NCI-H748 (cell line): ENCODE data around the gene DLL4.

Experiments
- DNase-seq: peaks from one replicate; lab custom pipeline; 2025; ENCODE audit not compliant: unreplicated experiment; lab: John Stamatoyannopoulos, UW

DLL4 gene

GRCh38 chr15:40906091-40906990 is 22.8 kb upstream of the DLL4 start:
- peak; percentile 81 for DNase-seq

DNA sequence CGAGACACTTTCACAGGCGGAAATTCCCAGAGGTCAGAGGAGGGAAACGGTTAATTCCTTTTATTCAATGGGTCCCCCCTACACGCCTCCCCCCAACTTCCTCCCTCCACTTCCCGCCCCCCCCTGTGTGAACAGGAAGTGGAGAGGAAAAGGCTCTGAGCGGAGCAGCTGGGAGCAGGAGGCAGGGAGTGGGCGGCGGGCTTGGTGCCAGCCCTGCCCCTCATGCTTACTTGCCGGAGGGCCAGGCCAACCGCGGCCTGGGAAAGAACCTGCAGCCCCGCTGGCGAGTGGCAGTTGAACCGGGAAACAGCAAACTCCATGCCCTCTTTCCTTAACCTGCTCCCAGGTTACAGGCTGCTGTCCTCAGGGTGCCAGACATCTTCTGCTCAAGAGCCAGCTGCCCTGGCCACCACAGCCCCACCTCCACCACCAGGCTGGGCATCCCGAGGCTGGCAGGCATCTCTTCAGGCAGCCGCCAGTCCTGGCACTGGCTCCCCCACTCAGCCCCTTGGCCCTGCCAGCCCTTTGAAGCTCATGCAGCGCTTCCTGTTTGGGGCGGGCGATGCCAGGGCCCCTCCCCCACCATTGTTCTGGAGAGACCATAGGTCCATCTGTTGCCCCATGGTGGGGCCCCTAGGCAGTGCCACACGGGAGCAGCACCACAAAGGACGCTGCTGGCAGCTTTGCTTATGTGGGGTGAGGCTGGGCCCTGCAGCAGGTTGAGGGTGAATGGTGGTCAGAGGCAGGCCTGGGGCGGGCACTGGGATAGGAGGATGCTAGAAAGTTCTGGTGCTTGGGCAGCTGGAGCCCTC is 21.9 kb upstream of the DLL4 start:
- peak; percentile 23 for DNase-seq

GRCh38 chr15:40908095-40908494 is 21.0 kb upstream of the DLL4 start:
- DNase-seq: no peak

GRCh38 chr15:40909662-40910630 is 19.2 kb upstream of the DLL4 start:
- no peak for DNase-seq

DNA sequence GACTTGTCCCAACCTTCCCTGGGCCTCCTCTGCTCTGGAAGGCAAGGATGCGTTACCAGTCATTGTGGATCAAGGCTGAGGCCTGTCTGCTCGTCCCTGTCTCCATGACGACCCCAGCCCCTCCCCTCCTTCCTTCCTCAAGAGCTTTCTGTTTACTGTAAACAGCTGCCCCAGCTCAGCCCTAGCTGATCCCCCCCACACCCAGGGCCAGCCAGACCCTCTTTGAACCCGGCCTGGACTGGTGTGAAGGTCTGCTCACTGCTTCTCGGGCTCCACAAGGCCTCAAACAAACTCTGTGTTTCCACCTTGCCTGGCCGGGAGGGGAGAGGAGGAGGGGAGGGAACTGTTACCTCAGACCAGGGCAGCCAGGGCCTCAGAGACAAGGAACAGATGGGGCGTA is 18.0 kb upstream of the DLL4 start:
- DNase-seq: peak; percentile 38

DNA sequence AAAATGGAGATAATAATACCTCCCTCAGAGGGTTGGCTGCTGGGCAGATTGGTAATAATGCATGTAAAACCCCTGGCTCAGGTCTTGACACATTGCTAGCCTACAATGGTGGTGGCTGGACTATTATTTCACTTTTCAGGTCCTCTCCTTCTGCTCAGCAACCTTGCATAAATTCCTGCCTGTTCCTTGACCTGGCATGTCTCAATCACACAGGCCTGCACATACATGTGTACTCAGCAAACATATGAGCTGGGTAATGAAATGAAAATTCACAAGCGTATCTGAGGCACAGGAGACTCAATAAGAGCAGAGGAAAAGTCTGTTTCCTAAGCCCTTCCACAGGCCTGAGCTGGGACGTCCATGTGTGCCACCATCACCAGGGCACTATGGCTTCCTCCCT is 17.4 kb upstream of the DLL4 start:
- no peak for DNase-seq

DNA sequence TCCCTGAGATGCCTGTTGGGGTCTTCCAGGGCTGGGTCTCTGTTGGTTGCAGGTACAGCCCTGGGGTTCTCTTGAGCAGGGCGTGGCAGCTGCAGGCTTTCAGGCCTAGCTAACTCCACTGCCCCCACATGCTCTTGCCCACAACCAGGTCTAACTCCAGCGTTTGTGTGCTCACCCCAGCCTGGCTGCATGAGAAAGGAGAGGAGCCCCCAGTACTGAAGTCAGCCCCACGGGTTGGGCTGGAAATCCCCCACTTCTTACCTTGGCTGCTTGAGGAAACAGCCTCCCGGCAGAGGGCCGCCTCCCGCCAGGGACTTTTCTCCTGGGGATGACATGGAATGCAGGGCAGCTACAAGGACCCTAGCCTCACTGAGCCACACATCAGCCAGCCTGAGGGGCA is 16.7 kb upstream of the DLL4 start:
- no peak for DNase-seq

GRCh38 chr15:40914013-40914412 is 15.1 kb upstream of the DLL4 start:
- DNase-seq: no peak

DNA sequence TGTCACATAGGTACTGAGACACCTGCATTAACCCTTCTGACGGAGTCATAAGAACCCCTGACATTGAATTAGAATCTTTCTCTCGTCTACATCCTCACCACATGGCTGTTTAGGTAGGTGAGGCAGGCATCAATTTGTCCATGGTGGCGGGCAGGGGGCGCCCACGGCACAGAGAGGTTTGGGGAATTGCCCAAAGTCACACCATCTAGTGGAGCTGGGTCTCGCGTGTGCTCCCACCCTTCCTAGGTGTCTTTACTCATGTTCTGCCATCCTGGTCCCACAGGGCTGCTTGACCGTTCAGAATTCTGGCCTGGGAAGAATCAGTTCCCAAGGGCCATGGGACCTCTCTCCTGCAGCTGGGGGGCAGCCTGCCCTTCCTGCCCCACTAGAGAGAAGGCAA is 14.7 kb upstream of the DLL4 start:
- DNase-seq: no peak

- DNase-seq: no peak
These were observed 14.0 kb upstream of the DLL4 start for GRCh38 chr15:40915116-40915661.

DNA sequence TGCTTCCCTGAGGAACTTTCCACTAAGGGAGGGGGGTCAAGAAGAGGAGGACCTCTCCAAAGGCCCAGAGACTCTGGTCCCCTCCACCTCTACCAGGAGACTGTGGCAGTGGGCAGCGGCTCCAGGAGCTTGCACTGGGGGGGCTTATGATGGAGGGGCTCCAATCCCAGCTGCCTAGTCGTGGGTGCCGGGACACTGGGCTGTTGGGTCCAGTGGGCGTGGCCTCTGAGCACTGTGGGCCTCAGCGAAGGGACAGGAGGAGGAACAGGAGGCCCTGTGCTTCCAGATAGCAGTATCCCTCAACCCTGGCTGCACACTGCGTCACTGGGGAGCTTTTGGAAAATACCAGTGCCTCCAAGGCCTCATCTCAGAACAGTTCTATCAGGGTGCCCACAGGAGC is 13.5 kb upstream of the DLL4 start:
- no peak for DNase-seq

GRCh38 chr15:40917585-40917984 is 11.6 kb upstream of the DLL4 start:
- DNase-seq: no peak

DNA sequence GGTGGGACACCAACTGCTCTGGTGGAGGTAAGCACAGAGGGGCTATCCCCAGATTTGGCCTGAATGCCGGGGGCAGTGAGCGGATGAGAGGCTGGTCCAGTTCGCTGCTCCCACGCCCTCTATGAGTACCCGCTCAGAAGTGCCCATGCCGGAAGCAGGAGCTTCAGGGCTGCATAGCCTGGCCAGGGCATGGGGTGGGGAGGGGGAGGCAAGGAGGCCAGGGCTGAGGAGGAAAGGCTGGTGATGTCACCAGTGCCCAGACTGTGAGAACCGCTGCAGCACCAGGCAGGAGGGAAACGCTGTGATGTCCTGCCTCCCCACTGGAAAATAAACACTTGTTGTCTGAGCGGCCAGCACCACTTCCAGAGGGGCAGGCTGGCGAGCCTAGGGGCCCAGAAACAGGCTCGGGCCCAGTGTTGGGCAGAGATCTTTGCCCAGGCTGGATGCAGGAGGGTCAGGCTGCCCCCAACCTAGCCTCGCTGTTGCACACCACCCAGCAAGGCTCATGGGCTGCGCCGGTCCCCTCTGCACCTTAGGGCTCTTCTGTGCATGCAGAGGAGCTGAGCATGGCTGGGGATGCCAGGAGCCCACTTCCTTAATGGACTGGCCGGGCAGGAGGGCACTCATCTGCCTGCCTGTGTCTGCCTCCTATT is 10.9 kb upstream of the DLL4 start:
- DNase-seq: peak; percentile 83

DNA sequence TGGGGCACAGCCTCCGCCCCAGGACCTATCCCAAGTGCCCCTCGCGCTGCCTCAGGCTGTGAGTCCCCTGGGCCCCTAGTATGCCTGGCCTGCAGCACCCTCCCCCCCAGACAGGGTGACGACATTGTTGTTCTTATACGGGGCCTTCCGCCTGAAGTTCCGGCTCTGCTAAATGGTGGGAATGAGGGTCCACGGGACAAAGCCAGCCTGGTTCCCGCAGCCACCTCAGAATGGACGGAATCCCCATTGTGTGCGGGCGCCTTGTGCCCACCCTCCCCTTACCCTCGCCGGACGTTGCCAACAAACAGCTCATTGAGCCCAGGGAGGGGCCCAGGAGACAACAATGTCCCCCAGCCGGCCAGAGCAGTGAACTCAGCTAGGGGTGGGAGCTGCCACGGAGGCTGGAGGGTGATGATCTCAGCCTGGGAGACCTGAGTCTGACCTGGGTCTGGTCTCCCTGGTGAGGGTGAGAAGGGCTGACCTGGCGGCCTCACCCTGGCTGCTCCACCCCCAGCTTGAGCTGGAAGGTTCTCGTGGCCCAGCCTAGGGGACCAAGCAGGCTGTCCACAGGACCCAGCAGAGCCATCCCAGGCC is 10.2 kb upstream of the DLL4 start:
- DNase-seq: no peak

DNA sequence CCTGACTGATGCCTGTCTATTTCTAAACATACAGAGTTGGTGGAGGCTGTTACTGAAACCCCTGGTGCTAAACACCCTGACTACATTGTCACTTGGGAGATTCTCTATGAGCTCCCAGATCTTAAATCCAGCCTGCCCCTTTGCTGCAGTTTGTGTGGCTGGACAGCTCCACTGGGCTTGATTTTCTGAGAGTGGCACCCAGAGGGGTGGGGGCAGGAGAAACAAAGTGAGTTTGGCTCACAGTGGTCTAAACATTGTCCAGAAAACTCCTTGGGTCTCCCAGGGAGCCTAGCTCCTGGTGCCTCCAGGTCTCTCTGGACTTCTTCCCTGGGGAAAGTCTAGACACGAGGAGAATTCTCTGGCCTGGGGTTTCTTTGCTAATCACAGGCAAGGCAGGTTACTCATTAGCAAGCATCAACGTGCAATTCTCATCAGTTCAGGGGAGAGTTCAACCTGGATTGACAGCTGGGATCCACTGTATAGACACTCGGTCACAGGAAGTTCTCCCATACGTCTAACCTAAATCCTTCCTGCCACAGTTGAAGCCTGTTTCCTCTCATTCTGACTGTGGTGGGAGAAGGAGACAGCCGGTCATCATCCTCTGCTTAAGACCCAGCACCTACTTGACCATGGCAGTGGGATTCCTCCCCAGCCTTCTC is 7.1 kb upstream of the DLL4 start:
- DNase-seq: no peak

DNA sequence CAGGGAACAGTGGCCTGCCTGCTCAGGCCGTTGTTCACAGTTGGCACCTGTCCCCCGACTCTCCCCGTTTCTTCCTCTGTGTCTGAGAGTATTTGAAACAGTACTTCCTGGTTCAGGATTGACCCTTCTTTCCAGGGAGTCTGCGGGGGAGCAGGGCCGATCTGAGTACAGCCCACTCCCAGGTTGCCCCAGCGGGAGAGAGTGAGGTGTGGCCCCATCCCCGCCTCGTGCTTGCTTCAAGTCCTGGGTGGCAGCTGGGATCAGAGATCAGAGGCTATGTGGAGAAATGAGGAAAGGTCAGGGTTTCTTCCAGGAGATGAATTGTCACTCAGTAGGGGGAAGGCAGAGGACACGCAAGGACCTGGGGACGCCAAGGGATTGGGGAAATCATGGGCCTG is 6.5 kb upstream of the DLL4 start:
- DNase-seq: no peak

GRCh38 chr15:40923551-40923950 is 5.6 kb upstream of the DLL4 start:
- no peak for DNase-seq

GRCh38 chr15:40925495-40925862 is 3.7 kb upstream of the DLL4 start:
- DNase-seq: peak; percentile 74

GRCh38 chr15:40925863-40926658 is 3.1 kb upstream of the DLL4 start:
- peak; percentile 74 for DNase-seq
